Hepatocyte (in vitro differentiated cells): ENCODE data around the gene DZANK1. TPM values are rescaled to one million over a fixed set of nuclear protein-coding genes. Genes with fewer than 3 reads are reported as not detected.
"Not testable (repeated sequence)": the region's sequence is repeated elsewhere in the genome, so short reads cannot be mapped to it uniquely, and the experiment has no call there.

Experiments
- DNase-seq: peaks from one replicate; pipeline ENCODE4 v3.0.0-alpha.2; 2016; ENCODE audit warnings: low spot score
- H2AFZ ChIP-seq: fragments of 200-600 bp; sonication (generic); 2 replicates; pipeline ENCODE4 v1.6.0; 2016; ENCODE audit warnings: antibody characterized with exemption, mild to moderate bottlenecking
- H3K27ac ChIP-seq: fragments of 200-600 bp; sonication (generic); 2 replicates; pipeline ENCODE4 v1.5.1; 2016; ENCODE audit warnings: mild to moderate bottlenecking
- H3K27me3 ChIP-seq: fragments of 200-600 bp; sonication (generic); 2 replicates; pipeline ENCODE4 v1.6.1; 2016
- H3K36me3 ChIP-seq: fragments of 200-600 bp; sonication (generic); replicated peaks from 2 replicates; pipeline ENCODE4 v1.5.1; 2016; ENCODE audit warnings: low read depth; ENCODE audit not compliant: insufficient read depth
- H3K4me1 ChIP-seq: fragments of 200-600 bp; sonication (generic); 2 replicates; pipeline ENCODE4 v1.5.1; 2016; ENCODE audit warnings: mild to moderate bottlenecking, moderate library complexity; ENCODE audit not compliant: insufficient read depth
- H3K4me2 ChIP-seq: fragments of 200-600 bp; sonication (generic); 2 replicates; pipeline ENCODE4 v1.6.0; 2016
- H3K4me3 ChIP-seq: fragments of 200-600 bp; sonication (generic); 2 replicates; pipeline ENCODE4 v1.5.1; 2016; ENCODE audit warnings: mild to moderate bottlenecking
- H3K79me2 ChIP-seq: fragments of 200-600 bp; sonication (generic); 2 replicates; pipeline ENCODE4 v1.6.0; 2017; ENCODE audit warnings: mild to moderate bottlenecking
- H3K9me2 ChIP-seq: fragments of 200-600 bp; sonication (generic); replicated peaks from 2 replicates; pipeline ENCODE4 v1.6.0; 2017; ENCODE audit warnings: mild to moderate bottlenecking; ENCODE audit not compliant: insufficient read depth
- H3K9me3 ChIP-seq: fragments of 200-600 bp; sonication (generic); 2 replicates; pipeline ENCODE4 v1.5.1; 2016; ENCODE audit warnings: low read depth, mild to moderate bottlenecking
- H4K20me1 ChIP-seq: fragments of 200-600 bp; sonication (generic); 2 replicates; pipeline ENCODE4 v1.6.0; 2016; ENCODE audit warnings: mild to moderate bottlenecking; ENCODE audit not compliant: insufficient read depth, poor library complexity, severe bottlenecking
- EZH2 ChIP-seq: fragments of 200-600 bp; sonication (generic); IDR thresholded peaks from 2 replicates; pipeline ENCODE4 v1.6.1; 2016; ENCODE audit warnings: antibody characterized with exemption, mild to moderate bottlenecking, borderline replicate concordance
- EZH2phosphoT487 ChIP-seq: fragments of 200-600 bp; sonication (generic); IDR thresholded peaks from one replicate; pipeline ENCODE4 v1.6.1; 2018; ENCODE audit warnings: antibody characterized with exemption, mild to moderate bottlenecking, low read depth, moderate library complexity; ENCODE audit not compliant: unreplicated experiment, severe bottlenecking
- WGBS: methylation state at CpG from one replicate; pipeline ENCODE4 v1.1.6; 2016; ENCODE audit warnings: low lambda C conversion rate; ENCODE audit errors: missing lambda C conversion rate; 5-methylcytosine and 5-hydroxymethylcytosine counted together
- polyA plus RNA-seq: library from polyadenylated mRNA; unstranded; fragments of >200 nt; fragmentation: Nextera tagmentation; extraction: Ambion mirVana; gene quantifications from 2 replicates; pipeline ENCODE4 v1.2.1, GENCODE V29; 2016
- total RNA-seq: library from RNA; depleted of rRNA; stranded (reverse); fragments of >200 nt; gene quantifications from 2 replicates; pipeline ENCODE4 v1.2.3, GENCODE V29; 2014
- TF ChIP-seq, protein P1 (sequence below): fragments of 200-600 bp; sonication (generic); IDR thresholded peaks from 2 replicates; pipeline ENCODE4 v1.5.1; 2016; ENCODE audit warnings: antibody characterized with exemption, mild to moderate bottlenecking; ENCODE audit not compliant: poor library complexity

The DZANK1 gene
- total and polyA plus RNA-seq, 2 experiments from 2014 or later: 1.8 to 2.0 TPM

DNA sequence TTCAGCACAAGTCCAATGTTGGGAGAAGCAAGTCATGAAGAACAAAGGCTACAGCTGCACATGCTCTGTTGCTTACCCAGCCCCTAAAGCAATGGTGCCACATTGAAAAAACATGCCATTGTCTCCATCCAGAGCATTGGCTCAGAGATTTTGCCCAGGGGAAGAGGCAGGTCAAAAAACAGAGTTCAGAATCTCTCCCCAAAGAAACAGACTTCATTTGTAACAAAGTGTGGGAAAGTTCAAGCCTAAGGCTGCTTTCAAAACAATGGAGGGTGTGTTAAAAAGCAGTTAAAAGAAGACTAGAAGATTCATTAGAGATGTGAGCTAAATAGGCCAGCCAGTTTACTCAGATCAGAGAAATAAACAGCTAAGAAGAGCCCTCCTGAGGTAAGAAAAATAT lies 63.6 kb downstream of the DZANK1 start:
- Histone ChIP-seq H3K9me2 (no peaks in the 10 kb centered on the region), H3K27me3 (no peaks in the 10 kb centered on the region), H3K4me3 (no peak overlapping the region), H2AFZ (no peak overlapping the region), H3K9me3 (no peaks in the 10 kb centered on the region), H3K4me2 (no peak overlapping the region), H4K20me1 (no peaks in the 10 kb centered on the region), H3K4me1 (no peaks in the 10 kb centered on the region), H3K36me3 (peaks cover 2% of the 10 kb centered on the region), H3K79me2 (no peaks in the 10 kb centered on the region), H3K27ac (no peak overlapping the region)
- no peak for DNase-seq
- TF ChIP-seq, protein P1, sequence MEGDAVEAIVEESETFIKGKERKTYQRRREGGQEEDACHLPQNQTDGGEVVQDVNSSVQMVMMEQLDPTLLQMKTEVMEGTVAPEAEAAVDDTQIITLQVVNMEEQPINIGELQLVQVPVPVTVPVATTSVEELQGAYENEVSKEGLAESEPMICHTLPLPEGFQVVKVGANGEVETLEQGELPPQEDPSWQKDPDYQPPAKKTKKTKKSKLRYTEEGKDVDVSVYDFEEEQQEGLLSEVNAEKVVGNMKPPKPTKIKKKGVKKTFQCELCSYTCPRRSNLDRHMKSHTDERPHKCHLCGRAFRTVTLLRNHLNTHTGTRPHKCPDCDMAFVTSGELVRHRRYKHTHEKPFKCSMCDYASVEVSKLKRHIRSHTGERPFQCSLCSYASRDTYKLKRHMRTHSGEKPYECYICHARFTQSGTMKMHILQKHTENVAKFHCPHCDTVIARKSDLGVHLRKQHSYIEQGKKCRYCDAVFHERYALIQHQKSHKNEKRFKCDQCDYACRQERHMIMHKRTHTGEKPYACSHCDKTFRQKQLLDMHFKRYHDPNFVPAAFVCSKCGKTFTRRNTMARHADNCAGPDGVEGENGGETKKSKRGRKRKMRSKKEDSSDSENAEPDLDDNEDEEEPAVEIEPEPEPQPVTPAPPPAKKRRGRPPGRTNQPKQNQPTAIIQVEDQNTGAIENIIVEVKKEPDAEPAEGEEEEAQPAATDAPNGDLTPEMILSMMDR: no peak
- TF ChIP-seq EZH2 (no peak), EZH2phosphoT487 (no peak)

DNA sequence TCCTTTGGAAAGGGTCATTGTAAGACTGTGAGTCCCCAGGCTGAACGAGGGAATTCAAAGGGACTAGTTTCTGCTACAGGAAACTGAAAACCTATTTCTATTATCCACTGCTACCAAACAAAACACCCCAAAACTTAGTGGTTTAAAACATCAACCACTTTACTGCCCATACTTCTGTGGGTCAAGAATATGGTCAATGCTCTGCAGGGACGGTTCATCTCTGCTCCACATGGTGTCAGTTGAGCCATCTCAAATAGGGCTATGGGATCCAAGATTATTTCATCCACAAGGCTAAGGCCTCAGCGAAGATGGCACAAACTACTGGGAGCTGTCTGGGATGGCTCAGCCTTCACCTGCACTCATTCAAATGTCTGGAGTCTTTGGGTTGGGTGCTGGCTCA lies 65.5 kb downstream of the DZANK1 start:
- no peaks in the 10 kb centered on the region for H3K9me3 ChIP-seq
- no peaks in the 10 kb centered on the region for H3K79me2 ChIP-seq
- peaks cover 2% of the 10 kb centered on the region for H3K36me3 ChIP-seq
- no peak overlapping the region for H3K27ac ChIP-seq
- TF ChIP-seq EZH2phosphoT487: no peak
- TF ChIP-seq EZH2: no peak
- TF ChIP-seq, protein P1: no peak
- no peaks in the 10 kb centered on the region for H3K9me2 ChIP-seq
- H4K20me1 ChIP-seq: no peaks in the 10 kb centered on the region
- H3K4me1 ChIP-seq: no peaks in the 10 kb centered on the region
- H3K27me3 ChIP-seq: no peaks in the 10 kb centered on the region
- 98% methylated on average over 3 of the region's 3 CpGs for WGBS
- no peak overlapping the region for H3K4me3 ChIP-seq
- H3K4me2 ChIP-seq: no peak overlapping the region
- no peak for DNase-seq
- H2AFZ ChIP-seq: no peak overlapping the region

DNA sequence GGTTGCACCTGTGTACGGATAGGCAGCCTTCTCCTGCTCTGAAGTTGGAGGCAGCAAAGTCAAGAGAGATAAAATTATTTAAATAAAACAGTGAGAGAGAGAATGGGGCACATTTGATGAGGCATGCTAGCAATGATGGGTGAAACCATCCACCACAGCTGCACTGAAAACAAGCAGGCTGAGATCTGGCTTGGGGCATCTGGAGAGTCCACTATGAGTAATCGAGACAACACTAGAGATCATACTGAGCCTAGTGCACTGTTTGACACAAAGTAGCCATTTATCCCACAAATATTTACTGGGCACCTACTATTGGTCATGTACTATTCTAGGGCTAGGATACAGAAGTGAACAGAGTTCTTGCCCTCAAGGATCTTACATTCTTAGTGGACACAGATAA lies 66.4 kb downstream of the DZANK1 start:
- Histone ChIP-seq H3K4me3 (no peak overlapping the region), H3K4me1 (no peaks in the 10 kb centered on the region), H3K9me3 (no peaks in the 10 kb centered on the region), H4K20me1 (no peaks in the 10 kb centered on the region), H3K36me3 (peaks cover 2% of the 10 kb centered on the region), H3K4me2 (no peak overlapping the region), H3K9me2 (no peaks in the 10 kb centered on the region), H3K79me2 (no peaks in the 10 kb centered on the region), H3K27me3 (no peaks in the 10 kb centered on the region), H2AFZ (no peak overlapping the region), H3K27ac (no peak overlapping the region)
- WGBS: 97% methylated on average over 2 of the region's 2 CpGs
- no peak for DNase-seq
- TF ChIP-seq, protein P1: no peak
- TF ChIP-seq EZH2phosphoT487 (no peak), EZH2 (no peak)

DNA sequence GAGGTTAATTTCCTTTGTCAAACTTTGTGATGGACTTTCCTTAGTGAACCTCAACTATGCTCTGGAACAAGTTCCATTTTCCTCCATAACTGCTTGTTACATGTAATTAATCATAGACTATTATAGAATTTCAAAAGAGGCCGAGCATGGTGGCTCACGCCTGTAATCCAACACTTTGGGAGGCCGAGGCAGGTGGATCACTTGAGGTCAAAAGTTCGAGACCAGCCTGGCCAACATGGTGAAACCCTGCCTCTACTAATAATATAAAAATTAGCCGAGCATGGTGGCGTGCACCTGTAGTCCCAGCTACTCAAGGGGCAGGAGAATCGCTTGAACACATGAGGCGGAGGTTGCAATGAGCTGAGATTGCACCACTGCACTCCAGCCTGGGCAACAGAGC lies 68.1 kb downstream of the DZANK1 start:
- not testable (repeated sequence) for H3K27me3 ChIP-seq

More for the DNA sequence above, 68.1 kb downstream of the DZANK1 start:
- not testable (repeated sequence) for H3K4me3 ChIP-seq, DNase-seq, H3K27ac ChIP-seq, H2AFZ ChIP-seq, H3K4me2 ChIP-seq, H4K20me1 ChIP-seq, H3K9me3 ChIP-seq, H3K79me2 ChIP-seq, H3K36me3 ChIP-seq, H3K9me2 ChIP-seq, H3K4me1 ChIP-seq
- WGBS: 95% methylated on average over 8 of the region's 8 CpGs
